HG03097 (cell line): ENCODE data around the gene SOSTDC1.

Experiments used
- ATAC-seq: cut with Tn5 transposase; IDR thresholded peaks from one replicate; pipeline ENCODE4 v1.9.1; 2021; ENCODE audit not compliant: unreplicated experiment, low FRiP score

The SOSTDC1 gene

GRCh38 chr7:16420649-16421332 is 44.7 kb downstream of the SOSTDC1 start:
- ATAC-seq = peak; percentile 89

- ATAC-seq = peak; percentile 1
Observed at GRCh38 chr7:16420329-16420648, 45.2 kb downstream of the SOSTDC1 start.

GRCh38 chr7:16419859-16420258 is 45.7 kb downstream of the SOSTDC1 start:
- no peak for ATAC-seq

- no peak for ATAC-seq
Observed at GRCh38 chr7:16419126-16419525, 46.4 kb downstream of the SOSTDC1 start.

DNA sequence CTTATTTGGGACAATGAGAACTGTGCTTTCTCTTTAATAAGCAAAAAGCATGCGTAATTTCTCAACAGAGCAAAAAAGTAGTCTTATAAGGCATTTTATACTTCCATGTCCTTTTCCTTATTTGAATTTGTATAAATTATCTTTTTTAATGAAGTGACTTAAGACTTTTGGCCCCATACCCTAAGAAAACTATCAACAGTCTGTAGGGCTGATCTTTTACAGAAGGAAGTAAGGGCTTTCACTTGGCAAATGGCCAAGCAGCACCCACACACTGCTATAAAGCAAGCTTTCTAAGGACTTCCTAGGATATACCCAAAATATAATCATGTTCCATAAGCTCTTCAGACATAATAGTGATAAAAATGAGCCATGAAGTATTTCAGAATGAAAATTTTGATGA is 47.6 kb downstream of the SOSTDC1 start:
- ATAC-seq = no peak

DNA sequence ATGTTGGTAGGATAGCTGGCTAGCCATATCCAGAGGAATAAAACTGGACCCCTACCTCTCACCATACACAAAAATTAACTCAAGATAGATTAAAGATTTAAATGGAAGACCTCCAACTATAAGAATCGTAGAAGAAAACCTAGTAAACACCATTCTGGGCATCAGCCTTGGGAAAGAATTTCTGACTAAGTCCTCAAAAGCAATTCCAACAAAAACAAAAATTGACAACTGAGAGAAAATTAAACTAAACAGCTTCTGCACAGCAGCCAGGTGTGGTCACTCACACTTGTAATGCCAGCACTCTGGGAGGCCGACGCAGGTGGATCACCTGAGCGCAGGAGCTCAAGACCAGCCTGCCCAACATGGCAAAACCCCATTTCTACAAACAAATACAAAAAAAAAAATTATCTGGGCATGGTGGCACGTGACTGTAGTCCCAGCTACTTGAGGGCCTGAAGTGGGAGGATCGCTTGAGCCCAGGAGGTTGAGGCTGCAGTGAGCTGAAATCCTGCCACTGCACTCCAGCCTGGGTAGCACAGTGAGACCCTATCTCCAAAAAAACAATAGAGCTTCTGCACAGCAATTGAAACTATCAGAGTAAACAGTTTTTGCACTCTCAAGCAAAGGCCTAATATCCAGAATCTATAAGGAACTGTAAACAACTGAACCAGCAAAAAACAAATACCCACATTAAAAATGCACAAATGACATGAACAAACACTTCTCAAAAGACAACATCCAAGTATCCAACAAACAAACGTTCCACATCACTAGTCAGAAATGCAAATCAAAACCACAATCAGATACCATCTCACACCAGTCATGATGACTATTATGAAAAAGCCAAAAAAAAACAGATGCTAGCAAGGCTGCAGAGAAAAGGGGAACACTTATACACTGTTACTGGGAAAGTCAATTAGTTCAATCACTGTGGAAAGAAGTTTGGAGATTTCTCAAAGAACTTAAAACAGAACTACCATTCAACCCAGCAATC is 49.0 kb downstream of the SOSTDC1 start:
- ATAC-seq = no peak

- ATAC-seq = no peak
Observed at GRCh38 chr7:16412274-16413254, 53.0 kb downstream of the SOSTDC1 start.
